ENCODE data around the gene CDR2.

- TF ChIP-seq CTCF (IDR thresholded peaks at IDR 0.05; ENCODE audit: insufficient read depth, low read length) (no peak), GABPA (IDR thresholded peaks at IDR 0.05; ENCODE audit: low read depth) (no peak), POLR2AphosphoS5 (IDR thresholded peaks at IDR 0.05; ENCODE audit: low read depth) (no peak), SPI1 (IDR thresholded peaks at IDR 0.05; ENCODE audit: borderline replicate concordance, low read depth) (no peak), REST (IDR thresholded peaks at IDR 0.05; ENCODE audit: insufficient replicate concordance, low read depth) (no peak)
Measured at GRCh38 chr16:22353933-22354541, 20.4 kb downstream of the CDR2 start.
